Measurements from ENCODE around the gene TMOD1.

GRCh38 chr9:97545486-97545885, 44.0 kb downstream of the TMOD1 start:
- TF ChIP-seq CTCF (conservative IDR thresholded peaks at IDR 0.05; ENCODE audit: low read length) (no peak), EZH2phosphoT487 (IDR thresholded peaks at IDR 0.05; ENCODE audit: borderline replicate concordance, low read depth, low read length) (no peak)

All from OCI-LY7 (cell line).